HG02852 (cell line): Measurements from ENCODE around the gene DENND1B.

Experiments used
- ATAC-seq: cut with Tn5 transposase; IDR thresholded peaks from one replicate; pipeline ENCODE4 v1.9.1; 2021; ENCODE audit warnings: mild to moderate bottlenecking, moderate library complexity; ENCODE audit not compliant: unreplicated experiment

DENND1B gene

DNA sequence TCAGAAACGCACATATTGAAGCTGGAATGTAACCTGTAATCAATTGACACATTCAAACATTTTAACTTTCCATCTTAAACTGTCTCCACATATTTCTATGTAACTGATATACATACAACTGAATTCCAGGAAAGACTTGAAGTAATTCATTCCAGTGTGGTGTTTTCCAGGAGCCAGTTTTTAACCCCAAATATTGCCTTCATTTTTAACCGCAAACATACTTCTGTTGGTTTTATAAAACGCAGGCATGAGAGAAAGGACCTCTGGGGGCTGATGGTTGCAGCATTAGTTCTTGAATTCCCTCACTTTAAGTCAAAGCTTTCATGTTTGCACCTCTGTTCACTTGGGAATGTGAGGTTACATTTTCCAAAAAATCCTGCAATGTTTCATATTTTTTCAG, 303.1 kb downstream of the DENND1B start:
- ATAC-seq, result no peak

DNA sequence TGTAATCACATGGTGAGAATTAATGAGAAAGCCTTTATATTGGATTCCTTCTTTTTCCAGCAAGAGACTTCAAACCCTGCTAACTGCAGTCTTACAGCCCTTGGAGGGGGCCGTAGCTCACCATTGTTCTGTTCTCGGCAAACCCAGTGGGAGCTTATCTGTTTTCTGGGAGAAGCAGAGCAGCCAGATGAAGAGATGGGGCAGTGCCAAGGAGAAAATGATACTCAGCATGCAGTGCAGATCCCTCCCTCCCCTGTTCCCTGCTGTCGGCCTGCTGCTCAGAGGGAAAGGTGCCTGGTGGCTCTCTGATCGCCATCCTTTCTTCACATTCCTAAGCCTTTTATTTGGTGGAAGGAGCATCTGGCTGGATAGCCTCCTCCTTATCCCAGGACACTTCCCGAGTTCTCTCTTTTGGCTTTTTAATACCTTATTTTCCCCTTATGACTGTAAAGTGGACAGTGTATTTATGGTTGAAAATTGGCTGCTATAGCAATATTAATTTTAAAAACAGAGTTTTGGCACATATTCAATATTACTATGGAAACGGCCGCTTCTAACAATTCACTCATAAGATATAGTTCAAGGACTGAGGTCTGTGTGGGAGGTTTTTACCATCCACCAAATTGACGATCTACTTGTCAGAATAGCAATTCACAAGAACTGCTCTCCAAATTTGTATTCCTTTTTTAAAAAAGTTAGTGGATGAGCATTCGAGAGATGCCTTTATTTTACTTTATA, 303.9 kb downstream of the DENND1B start:
- ATAC-seq, result no peak

DNA sequence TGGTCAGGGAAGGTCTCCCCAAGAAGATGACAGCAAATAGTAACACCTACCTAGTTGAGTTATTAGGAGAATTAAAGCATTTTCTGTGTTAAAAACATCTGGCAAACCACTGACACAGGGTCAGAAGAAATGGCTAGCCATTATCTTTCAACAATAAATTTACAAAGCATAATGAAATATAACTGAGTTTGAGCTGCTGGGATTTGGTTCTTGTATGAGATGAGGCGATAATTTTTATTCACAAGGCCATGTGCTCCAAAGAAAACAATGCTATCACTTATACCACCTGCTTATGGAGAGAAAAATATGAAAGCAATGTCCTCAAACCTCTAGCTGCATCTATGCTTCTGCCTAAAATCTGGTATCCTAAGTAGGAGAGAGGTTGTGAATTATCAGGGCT, 304.9 kb downstream of the DENND1B start:
- ATAC-seq, result no peak

DNA sequence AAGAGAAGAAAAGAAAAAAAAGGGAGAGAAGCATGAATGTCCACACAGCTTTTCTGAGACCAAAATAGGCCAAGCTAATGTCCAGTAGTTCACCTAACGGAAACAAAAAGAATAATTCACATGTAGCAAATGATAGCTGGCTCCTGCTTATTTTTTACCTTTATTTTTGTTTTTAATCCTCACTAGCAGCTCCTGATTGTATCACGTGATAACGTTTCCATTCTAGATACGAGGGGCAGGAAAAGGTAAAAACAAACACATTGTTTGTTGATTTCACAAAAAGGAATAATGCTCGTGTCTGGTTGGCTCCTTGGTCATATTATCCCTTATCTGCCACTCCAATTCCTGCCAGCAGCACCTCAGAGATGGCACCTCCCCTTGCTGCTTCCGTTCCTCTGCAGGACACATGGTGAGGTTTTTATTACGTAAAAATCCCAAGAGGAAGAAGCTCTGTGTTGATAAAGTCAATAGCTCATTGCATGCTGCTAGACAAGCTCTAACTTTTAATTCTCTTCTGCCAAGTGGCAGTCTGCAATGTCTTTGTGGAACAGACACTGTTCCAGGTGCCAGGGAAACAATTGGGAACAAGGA, 305.6 kb downstream of the DENND1B start:
- no peak for ATAC-seq

DNA sequence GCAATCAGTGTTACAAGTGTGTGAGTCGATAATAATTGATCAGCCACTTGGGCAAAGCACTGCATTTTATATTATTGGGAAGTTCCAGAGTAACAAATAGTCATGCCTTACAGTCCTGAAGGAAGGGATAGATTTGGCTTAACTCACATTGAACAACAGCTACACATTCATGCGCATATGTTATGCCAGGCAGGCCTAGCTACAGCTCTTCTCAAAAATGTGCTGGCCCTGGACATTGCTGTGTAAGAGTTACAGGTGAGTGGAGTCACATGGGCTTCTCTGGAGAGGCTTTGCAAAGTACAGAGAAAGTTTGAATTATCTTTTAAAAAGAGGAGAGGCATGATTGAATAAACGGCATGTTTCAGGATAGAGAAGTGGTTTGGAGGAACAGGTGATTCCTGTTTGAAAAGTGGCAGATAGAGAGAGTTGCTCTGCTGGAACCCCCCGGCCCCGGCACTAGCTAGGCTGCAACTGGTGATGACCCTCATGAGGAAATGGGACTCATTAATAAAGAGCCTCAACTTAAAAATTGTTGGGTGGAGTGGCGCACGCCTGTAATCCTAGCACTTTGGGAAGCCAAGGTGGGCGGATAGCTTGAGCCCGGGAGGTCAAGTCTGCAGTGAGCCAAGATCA, 306.6 kb downstream of the DENND1B start:
- ATAC-seq, result no peak

DNA sequence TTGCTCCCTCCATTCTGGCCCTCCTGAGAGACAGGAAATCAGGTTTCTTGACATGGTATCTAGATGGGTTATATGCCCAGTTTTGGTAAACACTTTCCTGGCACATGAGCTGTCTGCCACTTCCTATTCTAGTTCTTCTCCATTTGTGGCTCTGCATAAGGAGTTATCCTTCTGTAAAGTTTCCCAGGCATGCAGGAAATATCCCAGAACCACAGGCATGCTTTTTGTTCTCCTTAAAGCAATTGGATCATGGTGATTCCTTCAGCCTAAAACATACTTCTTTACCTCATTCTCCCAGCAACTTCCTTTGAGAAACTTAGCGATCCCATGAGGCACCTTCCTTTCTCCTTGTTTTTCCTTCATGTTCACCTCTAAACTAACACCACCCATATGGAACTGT, 307.4 kb downstream of the DENND1B start:
- ATAC-seq, result no peak

DNA sequence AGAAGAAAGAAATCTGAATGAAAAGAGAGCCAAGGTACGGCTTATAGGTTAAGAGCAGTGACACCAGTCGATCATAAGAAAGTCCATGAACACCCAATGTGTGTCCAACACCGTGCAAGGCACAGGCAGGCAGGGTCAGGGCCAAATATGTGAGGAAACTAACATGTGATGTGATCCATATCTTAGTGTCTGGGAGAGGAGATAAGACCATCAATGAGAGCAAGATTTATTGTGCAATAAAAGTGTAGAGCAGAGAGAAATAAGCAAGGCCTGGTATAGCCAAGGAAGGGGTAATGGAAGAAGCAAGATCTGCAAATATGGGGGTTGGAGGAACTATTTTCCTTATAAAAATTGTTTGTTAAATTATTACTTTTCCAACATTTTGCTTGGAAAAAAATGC, 308.5 kb downstream of the DENND1B start:
- ATAC-seq, result no peak

DNA sequence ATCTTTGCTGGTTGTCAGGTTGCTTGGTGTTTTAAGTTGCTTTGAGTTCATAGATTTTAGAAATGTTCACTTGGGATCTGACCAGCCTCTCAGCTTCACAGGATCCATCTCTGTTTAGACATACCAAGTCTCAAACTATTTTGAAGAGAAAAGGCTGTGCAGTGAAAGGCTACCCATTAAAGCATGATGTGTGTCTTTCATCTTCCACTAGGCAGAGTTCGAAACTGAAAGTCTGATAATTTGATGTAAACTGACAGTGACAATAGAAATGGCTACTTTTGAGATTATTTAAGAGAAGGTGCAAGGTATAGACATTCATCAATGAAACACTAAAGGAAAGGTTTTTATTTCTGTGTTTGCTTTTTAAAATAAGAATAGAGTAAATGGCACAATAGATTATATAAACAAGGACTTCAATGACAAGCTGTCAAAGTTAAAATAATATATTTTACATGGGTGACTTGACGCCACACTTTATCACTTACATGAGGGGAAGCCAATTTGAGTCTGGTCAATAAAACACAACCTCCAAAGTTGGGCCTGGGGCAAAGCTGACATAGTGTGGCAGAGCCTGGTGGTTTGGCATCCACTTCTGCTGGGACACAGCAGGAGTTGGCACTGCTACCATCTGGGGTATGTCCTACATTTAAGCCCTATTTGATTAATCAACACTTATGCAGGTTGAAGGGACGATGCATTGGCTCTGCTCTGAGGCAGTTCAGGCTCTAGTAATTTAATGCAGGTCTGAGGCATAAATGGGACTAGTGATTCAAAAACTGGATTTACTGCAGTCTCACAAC, 309.6 kb downstream of the DENND1B start:
- ATAC-seq, result no peak

DNA sequence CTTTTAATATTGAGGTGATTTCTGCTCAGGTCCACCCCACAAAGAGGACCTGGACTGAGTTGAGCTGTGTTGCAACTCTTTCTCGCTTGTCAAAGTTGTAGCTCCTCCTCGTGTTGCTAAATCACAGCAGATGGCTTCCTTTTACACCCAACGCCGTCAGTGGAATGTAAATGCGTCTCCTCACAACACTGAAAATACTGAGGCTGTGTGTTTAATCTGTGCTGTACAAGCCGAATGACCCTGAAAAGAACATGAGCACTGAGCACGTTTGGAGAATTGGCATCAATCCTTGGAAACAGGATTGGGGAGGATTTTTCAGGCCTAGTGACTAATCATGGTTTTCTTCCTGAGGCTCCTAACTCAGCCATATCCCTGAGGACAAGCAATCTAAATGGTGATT, 311.2 kb downstream of the DENND1B start:
- ATAC-seq, result no peak

DNA sequence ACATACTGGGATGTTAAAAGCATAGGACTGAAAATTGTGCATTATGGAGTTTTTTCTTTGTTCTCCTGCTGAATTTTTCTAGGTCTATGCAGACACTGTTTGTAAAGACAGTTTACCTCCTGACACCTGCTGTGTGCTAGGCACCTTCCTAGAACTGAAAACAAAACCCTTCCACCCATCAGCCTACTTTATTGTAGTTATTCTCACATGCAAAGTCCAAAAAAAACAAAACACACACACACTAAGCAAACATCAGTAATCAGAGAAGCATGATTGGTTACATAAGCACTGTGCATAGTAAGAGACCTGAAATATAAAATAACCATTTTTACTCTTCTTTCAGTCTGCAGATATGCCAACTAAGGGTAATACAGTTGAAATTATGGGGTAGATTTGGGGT, 312.1 kb downstream of the DENND1B start:
- ATAC-seq, result no peak

DNA sequence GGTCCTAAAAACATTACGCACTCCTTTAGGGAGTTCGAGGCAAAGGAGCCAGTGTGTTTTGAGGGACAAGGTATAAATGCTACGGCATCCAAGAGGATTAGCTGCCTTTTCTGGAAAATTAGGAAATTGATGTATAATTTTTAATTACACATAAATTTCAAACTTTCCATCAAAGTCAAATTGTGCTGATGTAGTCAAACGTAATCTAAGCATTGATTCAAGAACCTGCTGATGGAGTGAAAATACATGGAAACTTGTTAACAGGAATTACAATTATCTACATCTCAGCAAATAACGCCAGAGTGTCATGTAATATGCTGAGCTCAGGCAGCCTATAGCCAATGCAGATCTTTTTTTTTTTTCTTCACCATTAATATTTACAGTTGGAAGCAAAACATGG, 312.7 kb downstream of the DENND1B start:
- no peak for ATAC-seq
